ENCODE measurements around the gene EHBP1L1.

The EHBP1L1 gene

DNA sequence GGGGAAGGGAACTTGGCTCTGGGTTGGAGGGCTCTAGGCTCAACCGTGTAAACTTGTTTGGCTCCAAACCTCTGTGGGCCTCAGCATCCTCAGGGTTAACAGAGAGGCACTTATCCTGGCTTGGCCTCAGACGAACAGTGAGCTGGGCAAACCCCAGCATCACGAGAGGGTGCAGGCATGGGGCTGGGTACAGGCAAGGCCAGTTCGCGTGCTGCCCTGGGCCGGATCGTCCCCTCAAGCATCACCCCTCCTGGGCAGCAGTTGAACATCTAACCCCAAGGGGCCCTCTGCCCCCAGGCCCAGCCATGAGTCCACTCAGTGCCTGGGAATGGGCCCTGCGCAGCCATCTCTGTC is 1.9 kb downstream of the EHBP1L1 start:
- no peak for DNase-seq (ENCODE audit: low read depth in 2 of 2)

DNA sequence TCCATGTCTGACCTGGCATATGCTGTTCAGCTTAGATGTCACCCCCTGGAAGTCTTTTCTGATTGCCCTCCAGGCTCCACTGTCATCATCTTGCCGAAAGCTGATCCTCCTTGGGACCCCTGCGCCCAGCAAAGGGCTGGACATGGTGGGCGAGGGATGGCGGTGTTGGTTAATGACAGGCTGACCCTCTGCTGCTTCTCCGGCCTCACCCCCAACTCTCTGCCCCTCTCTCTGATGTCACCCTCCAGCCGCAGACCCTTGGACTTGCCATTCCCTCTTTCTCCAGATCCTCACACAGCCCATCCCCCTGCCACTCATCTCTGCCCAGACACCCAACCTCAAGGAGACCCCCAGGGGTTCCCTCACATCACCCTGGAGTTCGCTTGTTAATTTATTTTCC is 2.3 kb downstream of the EHBP1L1 start:
- DNase-seq (ENCODE audit: low read depth in 2 of 2) = no peak

DNA sequence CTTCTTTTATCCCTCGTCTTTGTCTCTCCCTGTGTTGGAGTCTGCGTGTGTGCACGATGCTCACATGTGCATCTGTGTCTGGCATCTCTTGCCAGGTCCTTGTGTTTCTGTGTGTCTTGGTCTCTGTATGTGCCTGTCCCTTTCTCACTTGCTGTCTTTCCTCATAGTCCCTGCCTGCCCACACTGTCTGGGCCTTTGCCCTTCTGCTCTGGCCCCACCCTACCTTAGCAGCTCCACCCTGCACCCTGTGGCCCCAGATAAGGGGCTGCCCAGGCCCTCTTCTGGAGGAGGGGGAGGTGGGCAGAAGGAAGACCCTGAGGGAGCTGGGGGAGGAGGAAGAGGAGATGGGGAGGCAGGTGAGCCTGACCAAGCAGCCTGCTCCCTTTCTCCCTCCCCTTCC is 2.8 kb downstream of the EHBP1L1 start:
- no peak for DNase-seq (ENCODE audit: low read depth in 2 of 2)

DNA sequence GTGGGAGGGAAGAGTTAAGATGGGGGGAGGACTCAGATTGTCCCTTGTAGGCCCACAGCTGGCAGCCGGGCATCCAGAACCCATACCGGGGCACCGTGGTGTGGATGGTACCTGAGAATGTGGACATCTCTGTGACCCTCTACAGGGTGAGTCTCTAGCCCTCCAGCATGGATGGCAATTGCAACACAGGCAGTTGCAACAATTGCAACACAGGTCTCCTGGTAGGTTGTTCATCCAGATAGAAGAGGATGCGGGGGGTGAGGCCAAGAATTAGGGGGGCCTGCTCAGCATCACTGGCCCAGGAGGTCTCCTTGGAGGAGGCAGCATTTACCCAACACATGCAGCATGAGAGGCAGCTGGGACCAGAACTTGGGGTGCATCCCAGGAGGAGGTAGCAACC is 3.4 kb downstream of the EHBP1L1 start:
- DNase-seq (ENCODE audit: low read depth in 2 of 2) = no peak

DNA sequence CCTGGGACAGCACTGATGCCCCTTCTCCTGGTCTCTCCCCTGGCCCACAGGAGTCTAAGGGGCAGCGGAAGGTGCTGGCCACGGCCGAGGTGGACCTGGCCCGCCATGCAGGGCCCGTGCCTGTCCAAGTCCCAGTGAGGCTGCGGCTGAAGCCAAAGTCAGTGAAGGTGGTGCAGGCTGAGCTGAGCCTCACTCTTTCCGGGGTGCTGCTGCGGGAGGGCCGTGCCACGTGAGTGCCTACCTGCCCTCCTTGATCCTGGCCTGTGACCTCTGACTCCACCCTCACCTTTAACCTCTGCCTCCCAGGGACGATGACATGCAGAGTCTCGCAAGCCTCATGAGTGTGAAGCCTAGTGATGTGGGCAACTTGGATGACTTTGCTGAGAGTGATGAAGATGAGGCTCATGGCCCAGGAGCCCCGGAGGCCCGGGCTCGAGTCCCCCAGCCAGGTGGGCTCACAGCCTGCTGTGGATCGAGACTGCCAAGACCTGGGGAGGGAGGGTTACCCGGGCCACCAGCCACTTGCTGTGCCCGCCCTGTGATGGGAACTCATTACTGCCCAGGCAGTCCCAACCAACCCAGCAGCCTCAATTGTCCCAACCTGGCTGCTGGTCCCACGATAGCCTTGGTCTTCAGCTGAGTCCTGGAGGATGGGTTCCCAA is 4.3 kb downstream of the EHBP1L1 start:
- no peak for DNase-seq (ENCODE audit: low read depth in 2 of 2)

DNA sequence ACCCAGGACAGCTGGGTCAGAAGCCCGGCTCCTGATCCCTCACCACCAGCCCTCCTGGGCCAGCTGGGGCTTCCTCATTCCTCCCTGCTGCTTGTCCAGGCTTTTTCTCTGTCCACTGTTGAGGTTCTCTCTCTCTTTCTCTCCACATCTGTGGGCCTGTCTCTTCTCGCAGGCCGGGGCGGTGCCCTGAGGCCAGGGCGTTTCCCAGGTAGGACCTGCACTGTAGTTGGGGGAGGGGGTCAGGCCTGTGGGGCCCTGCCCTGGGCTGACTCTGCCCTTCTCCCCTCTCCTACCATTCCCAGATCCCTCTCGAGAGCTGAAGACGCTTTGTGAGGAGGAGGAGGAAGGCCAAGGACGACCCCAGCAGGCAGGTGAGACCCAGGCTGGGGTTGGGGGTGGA is 4.9 kb downstream of the EHBP1L1 start:
- DNase-seq (ENCODE audit: low read depth in 2 of 2) = no peak

DNA sequence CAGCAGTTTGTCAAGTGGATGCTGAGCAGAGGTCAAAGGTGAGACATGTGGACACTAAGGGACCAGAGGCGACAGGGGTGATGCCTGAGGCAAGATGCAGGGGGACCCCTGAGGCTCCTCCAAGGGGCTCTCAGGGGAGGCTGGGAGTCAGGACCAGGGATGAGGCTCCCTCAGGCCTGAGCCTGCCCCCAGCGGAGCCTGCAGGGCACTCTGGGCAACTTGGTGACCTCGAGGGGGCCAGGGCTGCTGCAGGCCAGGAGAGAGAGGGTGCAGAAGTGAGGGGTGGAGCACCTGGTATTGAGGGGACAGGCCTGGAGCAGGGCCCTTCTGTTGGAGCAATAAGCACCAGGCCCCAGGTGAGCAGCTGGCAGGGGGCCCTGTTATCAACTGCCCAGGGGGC is 6.1 kb downstream of the EHBP1L1 start:
- no peak for DNase-seq (ENCODE audit: low read depth in 2 of 2)

DNA sequence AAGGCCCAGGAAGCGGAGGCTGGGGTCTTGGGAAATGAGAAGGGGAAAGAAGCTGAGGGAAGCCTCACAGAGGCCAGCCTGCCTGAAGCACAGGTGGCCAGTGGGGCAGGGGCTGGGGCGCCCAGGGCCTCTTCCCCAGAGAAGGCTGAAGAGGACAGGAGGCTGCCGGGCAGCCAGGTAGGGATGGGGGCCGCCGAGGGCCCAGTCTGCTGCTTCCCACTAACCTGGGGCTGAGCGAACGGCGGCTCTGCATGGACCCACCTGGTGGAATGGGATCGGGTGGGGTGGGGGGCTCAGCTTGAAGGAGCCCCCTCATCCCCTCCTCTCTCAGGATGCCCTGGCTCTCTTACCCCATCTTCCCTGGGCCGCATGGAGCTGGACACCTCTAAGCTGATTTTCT is 7.7 kb downstream of the EHBP1L1 start:
- no peak for DNase-seq (ENCODE audit: low read depth in 2 of 2)

DNA sequence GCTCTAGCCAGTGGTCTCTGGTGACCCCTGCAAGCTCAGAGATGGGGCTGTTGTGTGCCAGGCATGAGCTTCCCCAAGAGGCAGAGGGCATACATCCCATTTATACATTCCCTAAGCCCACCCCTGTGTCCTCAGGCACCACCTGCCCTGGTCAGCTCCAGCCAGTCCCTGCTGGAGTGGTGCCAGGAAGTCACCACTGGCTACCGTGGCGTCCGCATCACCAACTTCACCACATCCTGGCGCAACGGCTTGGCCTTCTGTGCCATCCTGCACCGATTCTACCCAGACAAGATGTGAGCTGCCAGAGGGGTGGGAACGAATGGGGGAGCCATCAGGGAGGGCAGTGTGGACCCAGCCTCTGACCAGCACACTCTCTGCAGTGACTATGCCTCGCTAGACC is 8.3 kb downstream of the EHBP1L1 start:
- DNase-seq (ENCODE audit: low read depth in 2 of 2) = no peak

DNA sequence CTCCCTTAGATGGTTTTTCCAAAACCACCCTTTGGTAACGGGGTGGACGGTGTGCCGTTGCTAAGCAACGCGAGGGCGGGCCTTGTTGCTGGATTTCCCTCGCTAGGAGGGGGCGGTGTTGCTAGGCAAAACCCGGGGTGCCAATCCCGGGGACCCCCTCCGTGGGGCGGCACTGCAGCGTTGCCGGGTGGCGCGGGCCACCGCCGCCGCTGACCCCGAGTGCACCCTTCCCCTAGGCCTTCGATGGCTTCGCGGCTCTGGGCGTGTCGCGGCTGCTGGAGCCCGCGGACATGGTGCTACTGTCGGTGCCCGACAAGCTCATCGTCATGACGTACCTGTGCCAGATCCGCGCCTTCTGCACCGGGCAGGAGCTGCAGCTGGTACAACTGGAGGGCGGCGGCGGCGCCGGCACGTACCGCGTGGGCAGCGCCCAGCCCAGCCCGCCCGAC is 8.9 kb downstream of the EHBP1L1 start:
- no peak for DNase-seq (ENCODE audit: low read depth in 2 of 2)

DNA sequence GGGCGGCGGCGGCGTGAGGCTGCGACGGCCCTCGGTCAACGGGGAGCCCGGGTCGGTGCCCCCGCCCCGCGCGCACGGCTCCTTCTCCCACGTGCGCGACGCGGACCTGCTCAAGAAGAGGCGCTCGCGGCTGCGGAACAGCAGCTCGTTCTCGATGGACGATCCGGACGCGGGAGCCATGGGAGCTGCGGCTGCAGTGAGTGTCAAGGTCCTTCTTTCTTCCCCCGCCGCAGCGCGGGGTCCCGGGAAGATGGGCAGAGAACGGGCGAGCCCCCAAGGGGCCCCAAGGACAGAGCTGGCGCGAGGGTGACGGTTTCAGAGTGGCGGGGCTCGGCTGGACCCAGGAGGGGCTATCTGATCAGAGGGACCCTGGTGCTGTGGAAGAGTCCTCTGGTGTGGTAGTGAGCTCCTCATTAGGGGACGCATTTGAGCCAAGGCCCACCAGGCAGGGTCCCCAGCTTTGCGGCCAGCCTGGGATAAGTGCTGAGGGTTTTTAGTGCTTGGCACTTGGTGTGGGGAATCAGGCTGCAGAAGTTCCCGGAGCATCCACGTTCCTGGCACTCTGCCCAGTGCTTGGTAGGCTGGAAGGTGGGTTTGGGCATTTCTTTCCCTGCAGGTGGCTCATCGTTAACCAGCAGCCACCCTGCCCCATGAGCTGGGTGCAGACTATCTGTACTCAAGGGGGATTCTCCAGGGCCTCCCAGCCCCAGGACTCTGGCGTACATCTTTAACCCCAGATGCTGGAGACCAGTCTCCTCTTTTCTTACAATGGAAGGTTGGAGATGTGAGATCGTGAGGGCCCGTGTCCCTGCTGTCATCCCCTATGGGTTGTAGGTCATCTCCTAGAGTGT is 9.8 kb downstream of the EHBP1L1 start:
- DNase-seq (ENCODE audit: low read depth in 2 of 2) = no peak

DNA sequence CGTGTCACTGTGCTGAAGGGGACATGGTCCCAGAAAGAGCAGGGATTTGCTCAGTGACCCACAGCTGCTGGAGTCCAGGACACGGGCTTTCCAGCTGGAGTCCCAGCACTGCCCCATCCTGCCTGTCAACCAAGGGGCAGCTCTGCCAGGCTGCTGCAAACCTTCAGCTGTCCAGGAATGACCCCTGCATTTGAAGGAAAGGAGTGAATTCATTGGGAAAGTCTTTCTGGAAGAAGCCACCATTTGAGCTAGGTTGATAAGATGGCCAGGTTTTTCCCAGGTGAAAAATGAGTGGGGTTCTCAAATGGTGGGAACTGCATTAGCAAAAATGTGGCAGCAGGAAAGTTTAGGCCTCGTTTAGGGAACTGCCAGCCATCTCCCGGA is 10.4 kb downstream of the EHBP1L1 start:
- no peak for DNase-seq (ENCODE audit: low read depth in 2 of 2)

DNA sequence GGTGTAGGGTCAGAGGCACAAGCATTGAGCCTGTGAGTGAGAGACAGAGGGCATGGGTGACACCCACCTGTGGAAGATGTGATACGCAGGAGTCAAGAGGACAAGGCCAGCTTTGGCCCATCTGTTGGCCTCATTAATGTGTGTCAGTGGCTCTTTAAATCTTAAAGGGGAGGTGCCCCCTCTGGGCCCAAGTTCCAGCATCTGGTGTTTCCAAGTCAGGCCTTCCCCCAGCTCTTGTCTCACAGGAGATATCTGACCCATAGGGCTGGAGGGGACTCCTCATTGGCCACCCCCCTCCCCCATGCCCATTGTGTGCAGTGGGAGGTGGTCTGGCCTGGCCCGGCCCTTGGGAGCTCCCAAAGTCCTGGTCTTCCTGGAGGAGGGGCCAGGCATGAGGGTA is 10.8 kb downstream of the EHBP1L1 start:
- DNase-seq (ENCODE audit: low read depth in 2 of 2) = no peak

DNA sequence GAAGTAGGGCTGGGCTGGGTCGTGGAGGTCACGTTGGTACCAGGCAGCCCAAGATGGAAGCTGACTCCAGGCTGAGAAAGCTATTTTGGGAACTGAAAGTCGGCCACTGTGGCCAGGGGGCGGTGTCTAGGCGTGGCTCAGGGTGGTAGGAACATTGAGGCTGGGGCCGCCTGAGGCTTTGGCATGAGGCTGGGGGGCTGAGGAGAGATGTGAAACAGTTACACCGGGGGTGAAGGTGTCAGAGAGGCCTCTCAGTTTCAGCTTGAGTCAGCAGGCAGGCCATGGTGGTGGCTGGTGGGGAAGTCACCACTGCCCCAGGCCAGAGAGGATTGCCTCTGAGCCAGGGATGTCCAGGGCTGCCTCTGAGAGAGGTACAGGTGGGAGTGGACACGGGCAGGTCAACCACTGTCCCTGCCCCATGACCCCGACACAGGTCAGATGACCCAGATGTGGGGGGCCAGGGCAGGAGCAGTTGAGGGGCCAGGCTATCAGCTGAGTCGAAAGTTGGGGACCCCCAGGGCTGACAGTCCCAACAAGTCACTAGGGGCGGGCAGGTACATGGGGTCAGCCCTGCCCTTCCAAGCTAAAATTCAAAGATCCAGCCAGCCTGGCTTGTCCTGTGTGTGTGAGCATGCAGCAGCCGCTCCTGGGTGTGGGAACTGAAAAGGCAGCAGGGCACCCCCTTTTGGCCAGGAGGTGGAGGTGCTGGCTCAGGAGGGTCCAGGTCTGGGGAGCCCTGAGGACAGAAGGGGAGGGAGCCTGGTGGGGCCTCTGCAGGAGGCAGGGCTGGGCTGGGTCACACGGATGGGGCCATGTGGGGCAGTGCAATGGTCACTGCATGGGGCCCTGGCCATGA is 12.6 kb downstream of the EHBP1L1 start:
- peak; percentile 71 to 79 for DNase-seq (ENCODE audit: low read depth in 2 of 2)

DNA sequence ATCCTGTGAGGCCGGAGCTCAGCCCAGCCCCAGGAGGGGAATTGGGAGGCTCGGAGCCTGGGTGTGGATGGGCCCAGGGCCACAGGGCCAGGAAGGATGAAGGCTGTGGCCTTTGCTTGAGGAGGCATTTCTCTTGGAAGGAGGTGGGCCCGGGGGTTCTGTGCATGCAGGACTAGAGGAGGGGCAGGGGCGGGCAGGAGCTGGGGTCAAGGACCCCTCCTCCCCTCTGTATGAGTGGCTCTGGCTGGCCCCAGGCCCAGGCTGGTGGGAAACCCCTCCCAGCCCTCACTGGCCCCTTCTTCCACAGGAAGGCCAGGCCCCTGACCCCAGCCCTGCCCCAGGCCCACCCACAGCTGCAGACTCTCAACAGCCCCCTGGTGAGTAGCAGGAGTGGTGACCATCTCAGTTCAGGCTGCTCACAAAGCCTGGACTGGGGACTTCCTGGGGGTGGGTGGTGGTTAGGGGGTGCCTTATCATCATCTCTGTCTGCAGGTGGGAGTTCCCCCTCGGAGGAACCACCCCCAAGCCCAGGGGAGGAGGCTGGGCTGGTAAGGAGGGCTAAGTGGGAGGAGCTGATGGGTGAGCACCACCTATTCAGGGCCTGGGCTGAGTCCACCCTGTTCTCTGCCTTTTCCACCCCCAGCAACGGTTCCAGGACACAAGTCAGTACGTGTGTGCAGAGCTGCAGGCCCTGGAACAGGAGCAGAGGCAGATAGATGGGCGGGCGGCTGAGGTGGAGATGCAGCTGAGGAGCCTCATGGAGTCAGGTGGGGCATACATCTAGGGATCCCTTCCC is 13.8 kb downstream of the EHBP1L1 start:
- peak in 1 of 2 donors; percentile 57 for DNase-seq (ENCODE audit: low read depth in 2 of 2)

DNA sequence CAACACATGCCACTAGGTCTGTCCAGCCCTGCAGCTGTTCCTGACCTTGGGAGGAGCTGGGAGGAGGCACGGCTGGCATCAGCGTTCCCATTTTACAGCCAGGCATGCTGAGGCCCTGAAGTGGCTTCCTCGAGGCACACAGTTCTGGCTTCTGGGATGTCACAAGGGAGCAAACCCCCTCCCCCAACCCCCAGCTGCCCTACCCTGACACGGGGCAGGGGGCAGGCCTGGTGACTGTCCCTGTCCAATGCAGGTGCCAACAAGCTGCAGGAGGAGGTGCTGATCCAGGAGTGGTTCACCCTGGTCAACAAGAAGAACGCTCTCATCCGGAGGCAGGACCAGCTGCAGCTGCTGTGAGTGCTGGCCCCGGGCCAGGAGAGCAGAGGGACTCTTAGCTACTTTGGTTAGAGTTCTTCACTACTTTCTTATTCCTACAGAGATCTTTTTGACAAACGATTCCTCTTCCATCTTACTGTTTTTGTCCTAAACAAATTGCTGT is 14.4 kb downstream of the EHBP1L1 start:
- no peak for DNase-seq (ENCODE audit: low read depth in 2 of 2)

DNA sequence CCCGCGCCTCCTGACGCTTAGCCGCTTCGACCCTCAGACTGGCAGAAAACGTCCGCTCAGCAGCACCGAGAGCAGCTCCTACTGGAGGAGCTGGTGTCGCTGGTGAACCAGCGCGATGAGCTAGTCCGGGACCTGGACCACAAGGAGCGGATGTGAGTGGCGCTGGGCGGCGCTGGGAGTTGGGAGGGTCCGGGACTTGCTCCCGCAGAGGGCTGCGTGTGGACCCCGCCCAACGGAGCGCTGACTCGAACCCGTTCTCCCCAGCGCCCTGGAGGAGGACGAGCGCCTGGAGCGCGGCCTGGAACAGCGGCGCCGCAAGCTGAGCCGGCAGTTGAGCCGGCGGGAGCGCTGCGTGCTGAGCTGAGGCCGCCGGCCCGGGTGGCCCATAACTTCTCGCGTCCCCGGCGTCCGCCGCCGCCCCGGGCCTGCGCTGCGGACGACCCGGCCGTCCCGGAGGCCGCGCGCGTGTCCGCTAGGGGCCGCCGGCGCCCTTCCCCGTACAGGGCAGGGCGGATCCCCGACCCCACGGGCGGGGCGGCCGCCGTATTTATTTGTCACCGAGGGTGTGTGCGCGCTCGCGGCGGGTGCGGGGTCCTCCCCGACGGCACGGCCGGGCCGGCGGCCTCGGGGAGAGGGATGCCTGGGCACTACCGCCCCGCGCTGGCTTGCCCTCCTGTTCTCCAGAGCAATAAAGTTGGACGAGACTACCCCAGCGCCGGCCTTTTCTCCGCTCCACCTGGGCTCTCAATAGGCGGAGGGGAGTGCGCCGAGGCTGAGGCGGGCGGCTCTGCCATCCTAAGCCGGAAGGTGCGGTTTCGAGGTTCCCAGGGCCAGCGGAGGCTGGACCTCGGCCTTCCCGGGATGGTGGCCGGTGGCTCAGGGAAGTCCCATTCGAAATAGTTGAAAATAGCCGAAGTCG is 16.3 kb downstream of the EHBP1L1 start:
- DNase-seq (ENCODE audit: low read depth in 2 of 2) = no peak

DNA sequence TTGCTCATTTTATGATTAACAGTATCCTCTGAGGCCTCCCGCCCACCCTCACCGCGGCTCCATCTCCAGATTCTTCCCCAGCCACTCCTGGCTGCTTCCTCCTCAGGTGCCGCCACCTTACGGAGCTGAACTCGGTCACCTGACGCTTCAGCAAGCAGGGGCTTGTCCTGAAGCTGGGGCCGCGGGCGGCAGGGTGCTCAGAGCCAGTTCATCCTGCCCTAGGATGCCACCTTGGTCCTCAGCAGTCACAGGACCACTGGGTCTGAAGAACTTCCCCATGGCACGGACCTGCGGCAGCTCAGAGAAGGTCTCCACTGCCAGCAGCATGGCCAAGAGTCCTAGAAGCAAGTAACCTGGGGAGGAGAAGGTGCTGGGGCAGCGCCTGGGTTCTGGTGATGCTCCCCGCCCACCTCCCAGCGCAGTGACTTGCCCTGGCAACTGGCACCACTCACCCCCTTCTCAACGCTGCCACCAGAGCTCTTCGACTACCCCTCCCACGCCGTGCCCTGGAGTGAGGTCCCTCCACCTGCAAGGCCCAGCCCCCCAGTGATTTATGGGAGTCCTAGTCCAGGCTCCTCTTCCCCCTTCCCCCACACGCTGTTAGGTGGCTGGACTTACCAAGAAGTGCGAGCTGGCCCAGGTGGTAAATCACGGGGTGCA is 17.1 kb downstream of the EHBP1L1 start:
- DNase-seq (ENCODE audit: low read depth in 2 of 2) = no peak

DNA sequence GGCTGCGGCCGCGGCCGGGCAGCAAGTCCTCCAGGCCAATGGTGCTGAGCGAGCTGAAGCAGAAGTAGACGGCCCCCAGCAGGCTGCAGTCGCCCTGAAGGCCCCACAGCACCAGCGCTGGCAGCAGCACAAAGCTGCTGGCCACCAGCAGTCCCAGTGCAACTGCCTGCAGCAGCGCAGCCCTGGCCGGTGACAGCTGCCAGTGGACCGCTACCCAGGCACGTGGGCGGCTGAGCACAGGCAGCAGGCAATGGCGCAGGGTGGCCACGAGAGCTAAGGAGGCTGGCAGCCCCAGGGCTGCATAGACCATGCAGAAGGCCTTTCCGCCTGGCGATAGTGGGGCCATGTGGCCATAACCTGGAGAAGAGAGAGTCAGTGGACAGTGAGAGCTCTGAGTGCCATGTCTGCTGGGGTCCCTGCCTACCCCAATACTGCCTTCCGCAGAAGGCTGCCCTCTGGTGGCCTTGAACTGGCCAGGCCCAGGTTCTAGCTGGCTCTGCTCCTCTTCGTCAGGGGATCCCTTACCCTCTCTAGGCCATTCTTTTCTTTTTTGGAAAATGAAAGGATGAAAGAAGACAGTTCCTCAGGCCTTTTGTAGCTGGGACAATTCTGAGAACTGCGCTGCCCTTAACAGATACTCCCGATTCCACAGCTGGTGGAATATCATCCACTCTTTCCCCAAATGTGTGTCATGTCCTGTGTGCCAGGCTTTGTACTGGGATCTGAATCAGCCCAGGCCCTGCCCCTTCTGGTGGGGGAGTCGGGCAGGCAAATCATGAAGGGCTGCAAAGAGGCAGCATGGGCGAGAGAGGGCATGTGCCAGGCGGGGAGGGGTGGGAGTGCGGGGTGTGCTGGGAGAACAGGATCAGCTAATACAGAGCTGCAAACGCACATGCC is 17.9 kb downstream of the EHBP1L1 start:
- DNase-seq (ENCODE audit: low read depth in 2 of 2) = no peak
